Islet of Langerhans (tissue), 1 donor: Measurements from ENCODE around the gene KLHL36.

Experiments used
- FAIRE-seq: peaks from one replicate; lab custom pipeline; 2011; peaks lifted over from hg19 to GRCh38; lab: Jason Lieb, UNC

KLHL36 gene

GRCh38 chr16:84648595-84649510 is 542 bp downstream of the KLHL36 start:
- FAIRE-seq, result no peak

- no peak for FAIRE-seq
These were observed 1.2 kb downstream of the KLHL36 start for GRCh38 chr16:84649511-84649861.

GRCh38 chr16:84650062-84650991 is 2.0 kb downstream of the KLHL36 start:
- no peak for FAIRE-seq

GRCh38 chr16:84652566-84652965 is 4.3 kb downstream of the KLHL36 start:
- FAIRE-seq, result no peak

- no peak for FAIRE-seq
These were observed 5.9 kb downstream of the KLHL36 start for GRCh38 chr16:84654238-84654637.

- no peak for FAIRE-seq
These were observed 6.7 kb downstream of the KLHL36 start for GRCh38 chr16:84654998-84655397.

GRCh38 chr16:84656649-84657048 is 8.3 kb downstream of the KLHL36 start:
- FAIRE-seq, result no peak

- FAIRE-seq, result no peak
These were observed 9.0 kb downstream of the KLHL36 start for GRCh38 chr16:84657229-84657837.

GRCh38 chr16:84658690-84659089 is 10.4 kb downstream of the KLHL36 start:
- no peak for FAIRE-seq

GRCh38 chr16:84659656-84660300 is 11.5 kb downstream of the KLHL36 start:
- no peak for FAIRE-seq

- FAIRE-seq, result no peak
These were observed 12.7 kb downstream of the KLHL36 start for GRCh38 chr16:84660973-84661372.

- FAIRE-seq, result no peak
These were observed 13.2 kb downstream of the KLHL36 start for GRCh38 chr16:84661418-84662060.

- FAIRE-seq, result no peak
These were observed 14.2 kb downstream of the KLHL36 start for GRCh38 chr16:84662471-84662870.

GRCh38 chr16:84663433-84664101 is 15.3 kb downstream of the KLHL36 start:
- no peak for FAIRE-seq

GRCh38 chr16:84665359-84665758 is 17.0 kb downstream of the KLHL36 start:
- FAIRE-seq, result no peak

GRCh38 chr16:84665843-84666242 is 17.5 kb downstream of the KLHL36 start:
- FAIRE-seq, result no peak

GRCh38 chr16:84667600-84668309 is 19.4 kb downstream of the KLHL36 start:
- no peak for FAIRE-seq

GRCh38 chr16:84670063-84670462 is 21.8 kb downstream of the KLHL36 start:
- FAIRE-seq, result no peak

- FAIRE-seq, result no peak
These were observed 24.2 kb downstream of the KLHL36 start for GRCh38 chr16:84672276-84673202.
